MM.1S (cell line): Measurements from ENCODE around the gene KRT78.

ENCODE experiments used
- DNase-seq: peaks from one replicate; pipeline ENCODE4 v3.0.0-alpha.2; 2015
- H2AFZ ChIP-seq: fragments of 300-600 bp; sonication (generic); 2 replicates; pipeline ENCODE4 v1.6.0; 2016; ENCODE audit warnings: antibody characterized with exemption, low read length
- H3F3A ChIP-seq: fragments of 300-600 bp; sonication (generic); 2 replicates; pipeline ENCODE4 v1.6.1; 2016; ENCODE audit warnings: mild to moderate bottlenecking, antibody characterized with exemption, low read length, moderate library complexity, mixed read lengths; ENCODE audit not compliant: insufficient read depth
- H3K27ac ChIP-seq: fragments of 300-600 bp; sonication (generic); 2 replicates; pipeline ENCODE4 v1.5.1; 2016; ENCODE audit warnings: mild to moderate bottlenecking, low read length
- H3K27me3 ChIP-seq: fragments of 300-600 bp; sonication (generic); replicated peaks from 2 replicates; pipeline ENCODE4 v1.6.0; 2016; ENCODE audit warnings: low read length; ENCODE audit not compliant: insufficient read depth
- H3K36me3 ChIP-seq: fragments of 300-600 bp; sonication (generic); replicated peaks from 2 replicates; pipeline ENCODE4 v1.6.1; 2016; ENCODE audit warnings: mild to moderate bottlenecking, low read length, mixed read lengths; ENCODE audit not compliant: insufficient read depth
- H3K4me1 ChIP-seq: fragments of 300-600 bp; sonication (generic); 2 replicates; pipeline ENCODE4 v1.6.1; 2016; ENCODE audit warnings: low read length, mixed read lengths
- H3K4me2 ChIP-seq: fragments of 300-600 bp; sonication (generic); 2 replicates; pipeline ENCODE4 v1.6.0; 2016; ENCODE audit warnings: low read depth, low read length
- H3K4me3 ChIP-seq: fragments of 300-600 bp; sonication (generic); 2 replicates; pipeline ENCODE4 v1.5.1; 2016; ENCODE audit warnings: low read length, mixed read lengths
- H3K79me2 ChIP-seq: fragments of 300-600 bp; sonication (generic); 2 replicates; pipeline ENCODE4 v1.6.1; 2016; ENCODE audit warnings: mixed run types, low read length, mixed read lengths
- H3K9ac ChIP-seq: fragments of 300-600 bp; sonication (generic); 2 replicates; pipeline ENCODE4 v1.6.1; 2016; ENCODE audit warnings: low read length, mixed read lengths
- H3K9me2 ChIP-seq: fragments of 300-600 bp; sonication (generic); replicated peaks from 2 replicates; pipeline ENCODE4 v1.6.1; 2016; ENCODE audit warnings: mild to moderate bottlenecking, low read length, mixed read lengths; ENCODE audit not compliant: insufficient read depth
- H3K9me3 ChIP-seq: fragments of 300-600 bp; sonication (generic); replicated peaks from 2 replicates; pipeline ENCODE4 v1.6.1; 2016; ENCODE audit warnings: mild to moderate bottlenecking, low read length, mixed read lengths; ENCODE audit not compliant: insufficient read depth
- H4K20me1 ChIP-seq: fragments of 300-600 bp; sonication (generic); 2 replicates; pipeline ENCODE4 v1.6.1; 2016; ENCODE audit warnings: mild to moderate bottlenecking, low read length, moderate library complexity, mixed read lengths; ENCODE audit not compliant: insufficient read depth
- CTCF ChIP-seq: fragments of 300-600 bp; sonication (generic); IDR thresholded peaks from 2 replicates; pipeline ENCODE4 v1.5.1; 2016; ENCODE audit warnings: antibody characterized with exemption, low read length, mixed read lengths
- EZH2 ChIP-seq: fragments of 300-600 bp; sonication (generic); optimal IDR thresholded peaks from 2 replicates; pipeline ENCODE3; 2017; ENCODE audit warnings: low read depth, mild to moderate bottlenecking, antibody characterized with exemption, low read length, mixed read lengths
- EZH2phosphoT487 ChIP-seq: fragments of 300-600 bp; sonication (generic); IDR thresholded peaks from 2 replicates; pipeline ENCODE4 v1.6.1; 2018; ENCODE audit warnings: antibody characterized with exemption, low read length

KRT78 gene

GRCh38 chr12:52788192-52788875 is 60.5 kb downstream of the KRT78 start:
- Histone ChIP-seq H3K9me2 (no peaks in the 10 kb centered on the region), H3K79me2 (no peaks in the 10 kb centered on the region), H3K9me3 (no peaks in the 10 kb centered on the region), H4K20me1 (no peaks in the 10 kb centered on the region), H3K36me3 (no peaks in the 10 kb centered on the region), H3K27ac (no peak overlapping the region), H3F3A (no peaks in the 10 kb centered on the region), H3K27me3 (peaks cover 73% of the 10 kb centered on the region), H2AFZ (no peak overlapping the region), H3K4me3 (no peak overlapping the region), H3K9ac (no peak overlapping the region), H3K4me1 (no peaks in the 10 kb centered on the region), H3K4me2 (no peak overlapping the region)
- DNase-seq = no peak
- TF ChIP-seq EZH2phosphoT487 (no peak), CTCF (no peak), EZH2 (no peak)
